GM19463 (cell line): ENCODE measurements around the gene KRT3.
"Not testable (repeated sequence)": the region's sequence is repeated elsewhere in the genome, so short reads cannot be mapped to it uniquely, and the experiment has no call there.

Source experiments
- ATAC-seq: cut with Tn5 transposase; IDR thresholded peaks from one replicate; pipeline ENCODE4 v1.9.1; 2021; ENCODE audit warnings: mild to moderate bottlenecking, moderate library complexity; ENCODE audit not compliant: unreplicated experiment

The KRT3 gene

DNA sequence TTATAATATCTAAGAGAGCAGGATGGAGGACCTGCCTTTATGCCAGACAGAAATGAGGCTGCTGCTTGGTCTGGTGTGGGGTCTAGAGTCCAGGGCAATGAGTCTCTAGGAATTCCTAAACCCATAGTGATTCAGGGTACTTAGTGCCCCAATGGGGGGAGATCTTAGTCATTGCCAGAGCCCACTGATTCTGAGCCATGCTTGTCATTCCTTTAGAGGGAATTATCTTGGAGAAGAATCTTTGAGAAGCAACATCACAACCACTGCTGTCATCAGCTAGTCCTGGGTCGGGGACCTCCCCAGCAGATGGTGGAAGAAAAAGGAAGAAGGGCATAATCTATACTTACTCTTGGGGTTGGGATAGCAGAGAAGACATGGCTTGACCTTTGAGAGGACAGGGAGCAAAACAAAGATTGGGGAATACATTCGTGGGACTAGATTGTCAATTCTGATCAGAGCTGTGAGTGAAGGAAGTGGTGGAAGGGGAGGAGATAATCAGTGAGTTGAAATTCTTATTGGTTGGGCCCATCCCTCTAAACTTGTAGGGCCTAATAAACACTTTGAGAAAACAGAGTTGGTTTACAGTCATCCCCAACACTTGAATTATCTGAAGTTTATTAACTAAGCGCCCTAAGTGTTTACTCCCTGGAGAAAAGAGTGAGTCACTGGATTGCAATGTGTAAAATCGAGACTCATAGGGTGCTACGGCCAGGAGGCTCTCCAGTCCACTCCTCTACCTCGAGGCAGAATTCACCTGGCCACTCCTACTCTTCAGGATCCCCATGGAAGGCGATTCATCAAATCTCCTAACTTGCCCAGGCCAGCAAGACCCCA lies 3.0 kb upstream of the KRT3 start:
- no peak for ATAC-seq

DNA sequence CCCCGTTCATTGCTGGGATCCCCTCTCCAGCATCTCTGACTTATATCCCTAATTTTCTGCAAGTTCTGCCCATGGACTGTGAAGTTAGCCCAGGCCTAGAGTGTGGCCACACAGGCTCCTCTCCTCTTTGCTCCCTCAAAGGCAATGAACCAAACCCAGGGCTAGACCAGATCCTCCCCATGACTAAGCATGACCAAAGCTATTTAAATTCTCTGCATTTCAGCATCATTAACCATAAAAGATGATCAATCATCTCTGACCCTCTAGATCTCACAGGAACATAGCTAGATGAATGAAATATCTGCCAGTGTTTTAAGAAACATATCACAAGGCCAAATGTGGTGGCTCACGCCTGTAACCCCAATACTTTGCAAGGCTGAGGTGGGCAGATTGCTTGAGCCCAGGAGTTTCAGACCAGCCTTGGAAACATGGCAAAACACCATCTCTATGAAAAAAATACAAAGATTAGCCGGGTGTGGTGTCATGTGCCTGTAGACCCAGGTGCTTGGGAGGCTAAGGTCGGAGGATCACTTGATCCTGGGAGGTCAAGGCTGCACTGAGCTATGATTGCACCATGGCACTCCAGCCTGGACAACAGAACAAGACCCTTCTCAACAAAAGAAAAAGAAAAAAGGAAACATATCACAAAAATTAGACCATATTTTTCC lies 2.2 kb upstream of the KRT3 start:
- ATAC-seq: no peak

DNA sequence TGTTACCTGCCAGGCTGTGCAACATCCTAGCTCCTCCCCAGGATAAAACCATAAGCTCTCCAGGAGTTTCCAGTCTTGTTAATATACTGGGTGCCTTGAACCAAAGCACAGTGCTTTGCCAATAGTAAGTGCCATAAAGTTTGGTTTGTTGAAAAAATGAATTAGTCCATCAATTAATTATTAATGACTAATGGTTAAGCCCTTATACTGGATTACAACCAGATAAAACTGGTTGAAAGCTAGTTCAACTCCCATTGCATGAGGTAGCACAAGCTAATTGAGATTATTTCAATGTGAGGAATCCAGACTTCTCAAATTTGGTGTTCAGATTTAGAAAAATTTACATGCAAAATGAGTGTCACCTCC lies 1.6 kb upstream of the KRT3 start:
- ATAC-seq: no peak

DNA sequence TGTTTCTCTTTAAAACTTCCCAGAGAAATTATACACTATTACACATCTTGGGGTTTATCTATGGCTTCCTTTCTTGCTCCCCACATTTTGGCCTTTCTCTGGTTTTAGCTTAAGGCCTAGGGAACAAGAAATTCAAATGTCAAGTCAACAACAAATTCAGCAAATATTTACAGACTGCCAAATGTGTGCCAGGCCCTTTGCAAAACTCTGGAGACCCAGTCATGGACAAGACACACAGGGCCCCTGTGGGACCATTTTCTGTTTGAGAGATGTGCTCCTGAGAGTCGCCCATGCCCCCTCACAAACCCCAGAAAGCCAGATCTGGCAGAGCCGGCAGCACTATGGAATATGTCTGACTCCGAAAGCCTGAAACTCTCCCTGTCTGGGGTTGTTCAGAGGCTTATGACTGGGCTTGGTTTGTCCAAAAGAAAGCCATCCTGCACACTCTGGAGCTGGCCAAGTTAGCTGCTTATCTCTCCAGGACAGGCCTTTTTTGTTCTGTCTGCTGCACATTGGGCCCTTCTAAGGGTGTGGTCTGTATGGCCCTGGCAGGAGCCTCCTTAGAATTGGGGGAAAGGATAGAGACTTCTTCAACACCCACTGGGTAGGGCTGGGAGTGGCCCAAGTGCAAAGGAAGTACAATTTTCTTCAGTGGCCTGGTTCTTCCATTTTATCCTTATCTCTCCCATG lies 1.1 kb upstream of the KRT3 start:
- no peak for ATAC-seq

DNA sequence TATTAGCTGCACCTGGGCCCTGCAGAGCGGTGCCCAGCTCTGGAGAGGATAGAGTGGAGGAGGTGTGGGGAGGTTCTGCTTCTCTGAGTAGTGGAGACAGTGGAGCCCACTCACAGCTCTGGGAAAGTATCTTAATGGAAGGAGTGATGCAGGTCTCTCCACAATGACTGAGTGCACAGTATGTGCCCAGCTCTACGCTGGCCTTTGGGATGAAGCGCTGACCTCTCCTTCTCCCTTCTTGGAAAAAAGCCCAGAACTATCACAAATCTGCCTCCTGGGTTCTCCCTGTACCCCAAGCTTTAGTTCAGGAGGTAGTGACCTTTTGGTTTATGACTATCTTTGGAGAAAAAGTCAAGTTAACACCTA lies 495 bp upstream of the KRT3 start:
- no peak for ATAC-seq

DNA sequence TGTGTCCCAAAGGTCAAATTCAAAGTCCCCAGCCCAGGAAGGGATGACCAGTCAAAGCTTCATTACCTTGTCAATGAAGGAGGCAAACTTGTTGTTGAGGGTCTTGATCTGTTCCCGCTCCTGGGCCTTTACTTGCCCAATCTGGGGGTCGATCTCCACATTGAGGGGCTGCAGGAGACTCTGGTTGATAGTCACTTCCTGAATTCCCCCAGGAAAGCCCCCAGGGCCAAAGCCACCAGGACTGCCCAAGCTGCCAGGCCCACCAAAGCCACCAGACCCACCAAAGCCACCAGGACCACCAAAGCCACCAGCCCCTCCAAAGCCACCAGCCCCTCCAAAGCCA lies 614 bp downstream of the KRT3 start:
- ATAC-seq: not testable (repeated sequence)

DNA sequence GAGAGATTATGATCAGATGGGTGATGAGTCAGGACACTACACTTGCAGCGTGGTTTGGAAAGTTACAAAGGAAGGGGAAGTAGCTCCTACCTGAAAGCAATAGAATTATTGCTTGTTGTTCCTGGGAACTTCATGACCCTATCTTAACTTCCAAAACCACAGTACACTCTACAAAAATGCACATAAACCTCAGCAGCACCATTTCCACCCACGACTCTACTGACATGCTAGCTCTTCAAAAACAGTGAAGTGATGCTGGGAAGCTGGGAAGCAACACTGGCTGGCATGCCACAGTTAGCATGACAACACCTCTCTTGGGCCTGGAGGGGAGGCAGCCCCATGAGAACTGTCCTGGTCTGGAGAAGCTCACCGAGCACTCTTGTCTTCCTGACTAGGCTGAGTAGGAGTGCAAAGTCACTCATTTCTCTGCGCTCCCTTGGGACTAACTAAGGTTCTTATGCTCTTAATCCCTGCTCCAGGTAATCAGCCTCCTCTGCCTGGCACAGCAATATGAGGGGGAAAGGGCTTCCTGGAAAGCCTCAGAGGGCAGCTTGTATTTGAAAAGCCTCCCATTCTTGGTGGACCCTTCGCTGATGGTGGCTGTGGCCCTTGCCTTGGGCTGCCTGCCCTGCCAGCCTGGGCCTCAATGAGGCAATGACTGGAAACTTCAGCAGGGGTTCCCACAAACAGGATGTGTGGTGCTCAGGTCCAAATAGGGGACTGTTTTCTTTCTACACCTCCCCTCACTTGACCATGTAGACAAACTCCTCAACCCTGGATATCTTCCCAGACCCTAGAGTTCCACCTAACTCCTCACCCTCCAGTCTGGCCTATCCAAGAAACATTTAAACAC lies 1.2 kb downstream of the KRT3 start:
- ATAC-seq: no peak

DNA sequence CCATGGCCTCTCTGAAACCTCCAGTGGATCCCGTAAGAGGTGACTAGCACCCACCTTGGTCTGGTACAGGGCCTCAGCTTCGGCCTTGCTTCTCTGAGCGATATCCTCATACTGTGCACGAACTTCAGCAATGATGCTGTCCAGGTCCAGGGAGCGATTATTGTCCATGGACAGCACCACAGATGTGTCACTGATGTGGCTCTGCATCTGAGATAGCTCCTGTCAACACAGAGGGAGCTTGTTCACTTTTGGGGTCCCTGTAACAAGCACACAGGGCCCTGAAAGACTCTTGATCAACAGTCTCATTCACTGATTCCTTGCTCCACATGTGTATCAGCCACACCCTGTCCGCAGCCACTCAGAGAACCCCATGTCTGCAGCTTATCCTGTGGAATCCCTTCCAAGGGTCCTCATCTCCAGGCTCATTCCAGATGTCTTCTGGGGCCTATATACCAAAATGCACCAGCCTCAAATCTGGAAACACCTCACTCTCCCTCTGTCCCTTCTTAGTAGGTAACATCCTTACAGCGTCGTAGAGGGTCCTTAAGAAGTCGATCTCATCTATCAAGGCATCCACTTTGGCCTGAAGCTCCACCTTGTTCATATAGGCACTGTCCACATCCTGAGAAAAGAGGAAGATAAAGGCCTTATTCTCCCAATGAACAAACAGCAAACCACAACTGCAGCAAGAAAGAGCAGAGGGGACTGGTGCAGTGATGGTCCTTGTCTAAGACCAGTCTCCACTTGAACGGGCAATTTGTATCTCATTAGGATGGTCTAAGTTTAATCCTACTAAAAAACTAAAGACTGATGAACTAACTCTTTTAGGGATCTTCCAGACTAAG lies 3.5 kb downstream of the KRT3 start:
- no peak for ATAC-seq

DNA sequence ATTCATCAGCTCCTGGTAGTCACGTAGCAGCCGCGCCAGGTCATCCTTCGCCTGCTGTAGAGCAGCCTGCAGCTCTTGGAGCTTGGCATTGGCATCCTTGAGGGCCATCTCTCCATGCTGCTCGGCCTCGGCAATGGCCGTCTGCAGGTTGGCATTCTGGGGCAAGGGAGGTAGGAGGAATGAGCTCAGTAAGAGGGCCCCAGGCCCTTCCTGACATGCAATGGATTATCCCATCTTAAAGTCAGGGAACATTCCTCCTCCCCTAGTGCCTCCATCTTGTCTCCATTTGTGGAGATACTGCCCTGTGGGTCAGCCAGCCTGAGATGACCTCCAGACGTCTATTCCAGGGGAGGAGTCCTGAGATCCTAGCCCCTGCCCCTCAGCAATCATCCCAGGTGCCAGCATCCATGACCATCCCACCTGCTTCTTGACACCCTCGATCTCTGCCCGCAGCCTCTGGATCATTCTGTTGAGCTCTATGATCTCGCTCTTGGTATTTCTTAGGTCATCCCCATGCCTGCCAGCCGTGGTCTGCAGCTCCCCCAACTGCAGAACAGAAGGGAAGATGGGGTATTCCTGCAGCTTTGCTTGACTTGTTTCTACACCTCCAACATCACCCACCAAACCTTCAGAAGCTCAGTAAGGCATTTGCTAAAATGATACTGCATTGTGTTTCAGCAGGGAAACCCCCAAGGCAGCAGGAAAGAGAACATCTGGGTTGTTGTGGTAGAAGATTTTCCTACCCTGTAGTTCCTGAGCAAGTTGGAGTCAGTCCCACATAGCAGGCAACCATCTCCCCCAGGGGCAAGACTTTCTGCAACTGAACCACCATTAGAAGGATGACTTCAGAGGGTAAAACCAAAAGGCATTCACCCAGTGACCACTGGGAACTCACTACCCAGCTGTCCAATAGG lies 4.4 kb downstream of the KRT3 start:
- ATAC-seq: no peak

DNA sequence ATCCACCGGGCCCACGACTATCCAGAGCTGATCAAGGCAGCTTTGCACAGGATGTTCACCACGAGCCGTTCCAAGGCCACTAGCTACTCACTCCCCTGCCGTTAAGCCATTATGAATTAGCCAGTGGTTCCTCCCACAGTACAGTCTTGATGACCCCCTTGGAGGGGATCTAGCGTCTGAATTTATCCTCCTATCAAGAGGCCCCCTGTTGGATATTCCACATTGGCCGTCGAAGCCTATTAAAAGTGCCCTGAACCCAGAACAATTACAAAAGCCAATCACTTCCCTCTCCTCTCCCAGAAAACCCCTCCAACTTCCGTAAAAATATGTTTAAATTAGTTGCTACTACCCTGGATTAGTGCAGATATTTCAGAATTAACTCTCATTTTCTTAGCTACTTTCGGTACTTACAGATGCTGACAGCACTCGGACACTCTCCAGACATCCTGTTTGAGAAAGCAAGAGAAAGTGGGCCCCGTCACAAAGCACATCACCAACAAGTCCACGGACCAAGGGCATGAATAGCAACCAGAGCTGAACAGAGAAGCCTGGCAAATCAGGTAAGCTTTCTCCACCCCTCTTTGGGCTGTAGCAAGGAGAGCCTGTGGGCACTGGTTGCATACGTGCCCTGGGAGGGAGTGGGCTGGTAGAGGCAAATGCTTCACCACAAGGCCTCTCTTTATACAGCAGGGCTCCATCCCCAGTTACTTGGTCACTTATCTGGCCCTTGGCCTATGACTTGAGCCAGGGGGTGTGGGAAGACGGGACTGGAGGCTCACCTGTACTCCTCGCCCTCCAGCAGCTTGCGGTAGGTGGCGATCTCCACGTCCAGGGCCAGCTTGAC lies 5.3 kb downstream of the KRT3 start:
- no peak for ATAC-seq

DNA sequence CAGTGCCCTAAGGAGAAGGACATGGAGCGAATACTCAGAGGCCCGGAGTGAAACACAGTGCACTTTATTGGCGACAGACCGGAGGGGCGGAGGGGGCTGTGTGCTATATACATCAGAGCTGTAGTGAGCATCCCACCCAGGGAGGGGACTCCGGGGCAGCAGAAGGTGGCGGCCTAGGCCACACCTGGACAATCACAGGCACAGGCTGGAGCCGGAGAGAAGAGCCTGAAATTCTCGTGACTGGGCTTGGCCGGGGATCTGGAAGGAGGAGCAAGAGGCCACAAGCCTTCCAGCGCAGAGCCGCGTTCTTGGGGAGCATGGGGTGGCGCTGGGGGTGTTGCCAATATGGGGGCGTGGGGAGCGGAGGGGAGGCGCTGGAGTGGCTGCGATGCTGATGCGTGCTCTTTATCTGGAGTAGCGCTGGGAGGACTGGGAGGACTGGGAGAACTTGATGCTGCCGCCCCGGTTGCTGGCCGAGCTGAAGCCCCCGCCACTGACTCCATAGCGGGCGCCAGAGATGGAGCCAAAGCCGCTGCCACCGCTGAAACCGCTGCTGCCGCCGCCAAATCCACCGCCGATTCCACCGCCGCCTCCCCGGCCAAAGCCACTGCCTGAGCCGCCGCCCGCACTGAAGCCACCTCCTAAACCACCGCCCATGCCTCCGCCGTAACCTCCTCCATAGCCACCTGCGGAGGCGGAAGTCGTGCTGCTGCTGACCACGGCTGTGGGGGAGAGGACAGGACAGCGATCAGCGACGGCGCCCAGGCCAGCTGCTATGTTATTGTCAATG lies 6.1 kb downstream of the KRT3 start:
- ATAC-seq: no peak

DNA sequence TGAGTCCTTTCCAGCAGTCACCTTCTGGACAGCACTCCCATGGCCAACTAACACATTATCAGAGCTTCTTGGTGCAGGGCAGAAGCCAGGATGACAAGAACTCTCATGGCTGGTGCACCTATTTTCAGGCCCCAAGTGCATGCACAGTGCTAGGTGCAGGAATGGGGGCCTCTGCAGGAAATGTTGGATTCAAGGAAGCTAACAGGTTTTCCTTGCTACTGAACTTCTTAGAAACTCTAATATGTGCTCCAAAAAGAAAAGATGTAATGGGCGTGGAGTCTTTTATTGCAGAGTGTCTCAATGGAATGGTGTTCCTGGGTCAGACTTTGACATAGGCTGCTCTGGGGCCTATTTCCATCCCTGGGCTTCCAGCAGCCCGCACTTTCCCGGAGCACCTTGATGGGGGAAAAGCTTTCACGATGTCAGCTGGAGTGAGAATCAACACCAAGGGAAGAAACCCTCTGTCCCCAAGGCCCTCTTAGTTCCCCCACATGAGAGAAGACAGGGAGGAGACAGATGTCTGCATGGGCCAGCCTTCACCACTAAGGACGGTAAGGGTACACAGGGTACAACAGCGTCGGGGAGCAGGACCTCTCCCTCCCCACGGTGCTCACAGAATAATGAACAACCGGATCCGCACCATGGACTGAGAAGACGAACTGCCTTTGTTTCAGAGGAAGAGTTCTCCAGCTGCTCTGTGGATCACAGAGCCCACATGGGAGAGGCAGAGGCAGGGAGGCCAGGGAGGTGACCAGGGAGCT lies 6.9 kb downstream of the KRT3 start:
- no peak for ATAC-seq

DNA sequence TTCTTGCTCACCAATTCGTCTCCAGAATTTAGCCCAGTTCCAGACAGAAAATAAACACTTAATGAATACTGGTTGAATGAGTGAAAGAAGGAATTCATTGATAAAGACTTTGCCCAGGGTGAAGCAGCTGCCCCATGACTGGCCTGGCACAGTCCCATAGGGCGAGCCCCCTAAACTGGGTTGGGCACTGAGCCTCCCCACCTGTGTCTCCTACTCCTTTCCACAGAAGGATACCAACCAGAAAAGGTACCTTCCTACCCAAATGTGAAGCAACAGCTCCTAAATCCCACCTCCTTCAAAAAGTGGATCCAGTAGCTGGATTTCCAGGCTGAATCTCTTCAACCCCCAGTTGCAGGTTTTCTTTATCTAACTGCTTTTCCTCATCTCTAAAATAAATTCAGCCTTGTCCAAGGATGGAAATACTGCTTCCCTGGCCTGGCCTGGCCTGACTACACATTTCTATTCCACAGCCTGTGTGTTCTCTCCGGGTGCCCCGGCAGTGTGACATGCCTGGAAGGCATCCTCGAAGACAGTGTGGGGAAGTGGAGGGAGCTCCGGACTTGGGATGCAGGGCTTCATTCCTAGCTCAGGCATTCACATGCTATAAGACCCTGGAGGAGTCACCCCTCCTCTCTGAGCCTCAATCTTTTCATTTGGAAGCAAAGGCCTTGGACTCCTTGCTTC lies 7.6 kb downstream of the KRT3 start:
- ATAC-seq: no peak

DNA sequence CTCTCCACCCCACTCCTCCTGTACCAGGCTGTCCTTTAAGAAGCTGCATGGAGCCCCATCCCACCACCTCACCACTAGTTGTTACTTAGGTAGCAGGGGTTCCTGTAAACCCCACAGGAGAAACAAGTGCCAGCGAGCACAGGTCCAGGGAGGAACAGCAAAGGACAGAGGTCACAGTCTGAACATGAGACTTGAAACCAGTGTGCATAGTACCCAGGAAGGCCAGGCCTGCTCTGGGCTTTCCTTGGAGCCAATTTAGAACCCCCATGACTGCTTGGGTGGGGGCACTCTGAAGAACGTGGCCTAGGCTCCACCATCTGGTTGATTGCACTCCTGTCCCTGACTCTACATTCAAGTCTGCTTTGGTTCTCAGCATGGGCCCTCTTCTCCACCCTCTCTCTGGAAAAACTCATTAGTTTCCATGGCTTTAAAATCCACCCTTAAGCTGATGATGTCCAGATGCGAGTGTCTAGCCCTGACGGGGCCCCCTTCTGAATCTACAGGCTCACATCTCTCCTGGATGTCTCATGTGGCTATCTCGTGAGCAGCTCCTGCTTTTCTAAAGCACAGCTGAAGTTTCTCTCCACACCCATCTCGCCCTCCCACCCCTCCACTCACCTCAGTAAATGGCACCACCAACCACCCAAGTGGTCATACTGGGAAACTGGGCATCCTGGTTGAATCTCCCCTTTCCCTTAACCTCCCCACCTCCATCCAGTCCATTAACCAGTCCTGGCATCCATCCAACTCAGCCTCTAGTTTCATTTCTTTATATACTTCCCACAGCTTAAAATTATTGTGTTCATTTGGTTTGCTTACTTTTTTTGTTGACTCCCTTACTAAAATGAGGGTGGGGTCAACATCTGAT lies 8.4 kb downstream of the KRT3 start:
- no peak for ATAC-seq

DNA sequence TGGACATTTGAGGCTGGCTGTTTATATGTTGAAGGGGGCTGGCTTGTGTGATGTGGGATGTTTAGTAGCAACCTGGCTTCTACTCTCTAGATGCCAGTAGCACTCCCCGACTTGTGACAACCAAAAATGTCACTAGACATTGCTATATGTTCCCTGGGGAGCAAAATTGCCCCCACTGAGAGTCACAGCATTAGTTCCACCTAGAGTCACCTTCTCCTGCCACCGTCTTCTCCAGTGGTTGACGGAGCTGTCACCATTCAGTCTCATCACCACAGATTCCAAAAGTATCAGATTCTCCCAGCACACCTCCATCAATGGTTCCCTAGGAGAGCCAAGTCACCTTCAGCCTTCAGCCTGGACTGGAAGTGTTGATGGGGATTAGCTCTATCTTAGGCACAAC lies 11.0 kb downstream of the KRT3 start:
- ATAC-seq: no peak
